Hindlimb muscle (tissue), 1 donor: Measurements from ENCODE around the gene KRT76. TPM values are rescaled to one million over a fixed set of nuclear protein-coding genes. Genes with fewer than 3 reads are reported as not detected.
"Not testable (repeated sequence)": the region's sequence is repeated elsewhere in the genome, so short reads cannot be mapped to it uniquely, and the experiment has no call there.

Experiments
- DNase-seq: peaks from one replicate; pipeline ENCODE4 v3.0.0-alpha.2; 2013
- polyA plus RNA-seq: library from polyadenylated mRNA; unstranded; fragments of 120-200 nt; gene quantifications from one replicate; pipeline ENCODE4 v1.2.1, GENCODE V29; 2013; ENCODE audit not compliant: insufficient read length

Gene KRT76
- polyA plus RNA-seq, 1 donor = not detected

DNA sequence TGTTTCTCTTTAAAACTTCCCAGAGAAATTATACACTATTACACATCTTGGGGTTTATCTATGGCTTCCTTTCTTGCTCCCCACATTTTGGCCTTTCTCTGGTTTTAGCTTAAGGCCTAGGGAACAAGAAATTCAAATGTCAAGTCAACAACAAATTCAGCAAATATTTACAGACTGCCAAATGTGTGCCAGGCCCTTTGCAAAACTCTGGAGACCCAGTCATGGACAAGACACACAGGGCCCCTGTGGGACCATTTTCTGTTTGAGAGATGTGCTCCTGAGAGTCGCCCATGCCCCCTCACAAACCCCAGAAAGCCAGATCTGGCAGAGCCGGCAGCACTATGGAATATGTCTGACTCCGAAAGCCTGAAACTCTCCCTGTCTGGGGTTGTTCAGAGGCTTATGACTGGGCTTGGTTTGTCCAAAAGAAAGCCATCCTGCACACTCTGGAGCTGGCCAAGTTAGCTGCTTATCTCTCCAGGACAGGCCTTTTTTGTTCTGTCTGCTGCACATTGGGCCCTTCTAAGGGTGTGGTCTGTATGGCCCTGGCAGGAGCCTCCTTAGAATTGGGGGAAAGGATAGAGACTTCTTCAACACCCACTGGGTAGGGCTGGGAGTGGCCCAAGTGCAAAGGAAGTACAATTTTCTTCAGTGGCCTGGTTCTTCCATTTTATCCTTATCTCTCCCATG, 19.8 kb upstream of the KRT76 start:
- no peak for DNase-seq

GRCh38 chr12:52796429-52796794, 19.3 kb upstream of the KRT76 start:
- DNase-seq = no peak

DNA sequence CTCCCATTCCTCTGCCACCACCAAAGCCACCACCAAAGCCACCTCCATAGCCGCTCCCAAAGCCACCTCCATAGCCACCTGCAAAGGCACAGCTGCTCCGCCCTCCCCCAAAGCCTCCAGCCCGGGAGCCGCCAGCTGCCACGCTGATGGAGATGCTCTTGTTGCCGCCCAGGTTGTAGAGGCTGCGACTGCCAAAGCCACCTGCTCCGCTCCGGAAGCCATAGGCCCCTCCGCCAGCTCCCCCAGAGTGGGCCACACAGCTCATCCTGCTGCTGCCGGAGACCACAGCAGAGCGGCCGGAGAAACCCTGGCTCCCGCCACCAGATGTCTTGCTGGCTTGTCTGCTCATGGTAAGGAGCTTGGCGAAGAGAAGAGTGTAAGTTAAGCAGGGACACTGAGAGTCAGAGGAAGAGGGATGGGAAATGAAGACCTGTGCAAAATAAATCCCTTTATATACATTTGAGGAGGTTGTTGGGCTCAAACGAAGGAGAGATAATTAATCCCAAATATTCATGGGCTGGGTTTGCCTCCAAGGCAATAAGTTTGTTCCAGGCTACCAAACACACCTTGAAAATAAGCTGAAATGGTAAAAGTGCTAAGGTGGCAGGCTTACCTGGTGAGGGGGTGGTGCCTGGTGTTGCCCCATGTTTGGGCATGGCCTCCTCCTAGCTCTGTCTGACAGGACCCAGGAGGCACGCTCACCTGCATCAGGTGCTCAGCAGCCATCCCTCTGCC, 18.7 kb upstream of the KRT76 start, which contains the start of gene KRT3:
TSS of gene KRT3 (minus strand) at position 424 of the 735 bp plus-strand sequence. CDS start at position 349, 75 bp downstream.
- DNase-seq = no peak

DNA sequence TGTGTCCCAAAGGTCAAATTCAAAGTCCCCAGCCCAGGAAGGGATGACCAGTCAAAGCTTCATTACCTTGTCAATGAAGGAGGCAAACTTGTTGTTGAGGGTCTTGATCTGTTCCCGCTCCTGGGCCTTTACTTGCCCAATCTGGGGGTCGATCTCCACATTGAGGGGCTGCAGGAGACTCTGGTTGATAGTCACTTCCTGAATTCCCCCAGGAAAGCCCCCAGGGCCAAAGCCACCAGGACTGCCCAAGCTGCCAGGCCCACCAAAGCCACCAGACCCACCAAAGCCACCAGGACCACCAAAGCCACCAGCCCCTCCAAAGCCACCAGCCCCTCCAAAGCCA, 18.2 kb upstream of the KRT76 start:
- not testable (repeated sequence) for DNase-seq

DNA sequence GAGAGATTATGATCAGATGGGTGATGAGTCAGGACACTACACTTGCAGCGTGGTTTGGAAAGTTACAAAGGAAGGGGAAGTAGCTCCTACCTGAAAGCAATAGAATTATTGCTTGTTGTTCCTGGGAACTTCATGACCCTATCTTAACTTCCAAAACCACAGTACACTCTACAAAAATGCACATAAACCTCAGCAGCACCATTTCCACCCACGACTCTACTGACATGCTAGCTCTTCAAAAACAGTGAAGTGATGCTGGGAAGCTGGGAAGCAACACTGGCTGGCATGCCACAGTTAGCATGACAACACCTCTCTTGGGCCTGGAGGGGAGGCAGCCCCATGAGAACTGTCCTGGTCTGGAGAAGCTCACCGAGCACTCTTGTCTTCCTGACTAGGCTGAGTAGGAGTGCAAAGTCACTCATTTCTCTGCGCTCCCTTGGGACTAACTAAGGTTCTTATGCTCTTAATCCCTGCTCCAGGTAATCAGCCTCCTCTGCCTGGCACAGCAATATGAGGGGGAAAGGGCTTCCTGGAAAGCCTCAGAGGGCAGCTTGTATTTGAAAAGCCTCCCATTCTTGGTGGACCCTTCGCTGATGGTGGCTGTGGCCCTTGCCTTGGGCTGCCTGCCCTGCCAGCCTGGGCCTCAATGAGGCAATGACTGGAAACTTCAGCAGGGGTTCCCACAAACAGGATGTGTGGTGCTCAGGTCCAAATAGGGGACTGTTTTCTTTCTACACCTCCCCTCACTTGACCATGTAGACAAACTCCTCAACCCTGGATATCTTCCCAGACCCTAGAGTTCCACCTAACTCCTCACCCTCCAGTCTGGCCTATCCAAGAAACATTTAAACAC, 17.6 kb upstream of the KRT76 start:
- no peak for DNase-seq

- no peak for DNase-seq
Measured at GRCh38 chr12:52792185-52793029, 15.3 kb upstream of the KRT76 start.

DNA sequence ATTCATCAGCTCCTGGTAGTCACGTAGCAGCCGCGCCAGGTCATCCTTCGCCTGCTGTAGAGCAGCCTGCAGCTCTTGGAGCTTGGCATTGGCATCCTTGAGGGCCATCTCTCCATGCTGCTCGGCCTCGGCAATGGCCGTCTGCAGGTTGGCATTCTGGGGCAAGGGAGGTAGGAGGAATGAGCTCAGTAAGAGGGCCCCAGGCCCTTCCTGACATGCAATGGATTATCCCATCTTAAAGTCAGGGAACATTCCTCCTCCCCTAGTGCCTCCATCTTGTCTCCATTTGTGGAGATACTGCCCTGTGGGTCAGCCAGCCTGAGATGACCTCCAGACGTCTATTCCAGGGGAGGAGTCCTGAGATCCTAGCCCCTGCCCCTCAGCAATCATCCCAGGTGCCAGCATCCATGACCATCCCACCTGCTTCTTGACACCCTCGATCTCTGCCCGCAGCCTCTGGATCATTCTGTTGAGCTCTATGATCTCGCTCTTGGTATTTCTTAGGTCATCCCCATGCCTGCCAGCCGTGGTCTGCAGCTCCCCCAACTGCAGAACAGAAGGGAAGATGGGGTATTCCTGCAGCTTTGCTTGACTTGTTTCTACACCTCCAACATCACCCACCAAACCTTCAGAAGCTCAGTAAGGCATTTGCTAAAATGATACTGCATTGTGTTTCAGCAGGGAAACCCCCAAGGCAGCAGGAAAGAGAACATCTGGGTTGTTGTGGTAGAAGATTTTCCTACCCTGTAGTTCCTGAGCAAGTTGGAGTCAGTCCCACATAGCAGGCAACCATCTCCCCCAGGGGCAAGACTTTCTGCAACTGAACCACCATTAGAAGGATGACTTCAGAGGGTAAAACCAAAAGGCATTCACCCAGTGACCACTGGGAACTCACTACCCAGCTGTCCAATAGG, 14.4 kb upstream of the KRT76 start:
- DNase-seq = no peak

DNA sequence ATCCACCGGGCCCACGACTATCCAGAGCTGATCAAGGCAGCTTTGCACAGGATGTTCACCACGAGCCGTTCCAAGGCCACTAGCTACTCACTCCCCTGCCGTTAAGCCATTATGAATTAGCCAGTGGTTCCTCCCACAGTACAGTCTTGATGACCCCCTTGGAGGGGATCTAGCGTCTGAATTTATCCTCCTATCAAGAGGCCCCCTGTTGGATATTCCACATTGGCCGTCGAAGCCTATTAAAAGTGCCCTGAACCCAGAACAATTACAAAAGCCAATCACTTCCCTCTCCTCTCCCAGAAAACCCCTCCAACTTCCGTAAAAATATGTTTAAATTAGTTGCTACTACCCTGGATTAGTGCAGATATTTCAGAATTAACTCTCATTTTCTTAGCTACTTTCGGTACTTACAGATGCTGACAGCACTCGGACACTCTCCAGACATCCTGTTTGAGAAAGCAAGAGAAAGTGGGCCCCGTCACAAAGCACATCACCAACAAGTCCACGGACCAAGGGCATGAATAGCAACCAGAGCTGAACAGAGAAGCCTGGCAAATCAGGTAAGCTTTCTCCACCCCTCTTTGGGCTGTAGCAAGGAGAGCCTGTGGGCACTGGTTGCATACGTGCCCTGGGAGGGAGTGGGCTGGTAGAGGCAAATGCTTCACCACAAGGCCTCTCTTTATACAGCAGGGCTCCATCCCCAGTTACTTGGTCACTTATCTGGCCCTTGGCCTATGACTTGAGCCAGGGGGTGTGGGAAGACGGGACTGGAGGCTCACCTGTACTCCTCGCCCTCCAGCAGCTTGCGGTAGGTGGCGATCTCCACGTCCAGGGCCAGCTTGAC, 13.5 kb upstream of the KRT76 start:
- DNase-seq = no peak

DNA sequence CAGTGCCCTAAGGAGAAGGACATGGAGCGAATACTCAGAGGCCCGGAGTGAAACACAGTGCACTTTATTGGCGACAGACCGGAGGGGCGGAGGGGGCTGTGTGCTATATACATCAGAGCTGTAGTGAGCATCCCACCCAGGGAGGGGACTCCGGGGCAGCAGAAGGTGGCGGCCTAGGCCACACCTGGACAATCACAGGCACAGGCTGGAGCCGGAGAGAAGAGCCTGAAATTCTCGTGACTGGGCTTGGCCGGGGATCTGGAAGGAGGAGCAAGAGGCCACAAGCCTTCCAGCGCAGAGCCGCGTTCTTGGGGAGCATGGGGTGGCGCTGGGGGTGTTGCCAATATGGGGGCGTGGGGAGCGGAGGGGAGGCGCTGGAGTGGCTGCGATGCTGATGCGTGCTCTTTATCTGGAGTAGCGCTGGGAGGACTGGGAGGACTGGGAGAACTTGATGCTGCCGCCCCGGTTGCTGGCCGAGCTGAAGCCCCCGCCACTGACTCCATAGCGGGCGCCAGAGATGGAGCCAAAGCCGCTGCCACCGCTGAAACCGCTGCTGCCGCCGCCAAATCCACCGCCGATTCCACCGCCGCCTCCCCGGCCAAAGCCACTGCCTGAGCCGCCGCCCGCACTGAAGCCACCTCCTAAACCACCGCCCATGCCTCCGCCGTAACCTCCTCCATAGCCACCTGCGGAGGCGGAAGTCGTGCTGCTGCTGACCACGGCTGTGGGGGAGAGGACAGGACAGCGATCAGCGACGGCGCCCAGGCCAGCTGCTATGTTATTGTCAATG, 12.7 kb upstream of the KRT76 start:
- no peak for DNase-seq

- DNase-seq = no peak
Measured at GRCh38 chr12:52788876-52789636, 11.9 kb upstream of the KRT76 start.

DNA sequence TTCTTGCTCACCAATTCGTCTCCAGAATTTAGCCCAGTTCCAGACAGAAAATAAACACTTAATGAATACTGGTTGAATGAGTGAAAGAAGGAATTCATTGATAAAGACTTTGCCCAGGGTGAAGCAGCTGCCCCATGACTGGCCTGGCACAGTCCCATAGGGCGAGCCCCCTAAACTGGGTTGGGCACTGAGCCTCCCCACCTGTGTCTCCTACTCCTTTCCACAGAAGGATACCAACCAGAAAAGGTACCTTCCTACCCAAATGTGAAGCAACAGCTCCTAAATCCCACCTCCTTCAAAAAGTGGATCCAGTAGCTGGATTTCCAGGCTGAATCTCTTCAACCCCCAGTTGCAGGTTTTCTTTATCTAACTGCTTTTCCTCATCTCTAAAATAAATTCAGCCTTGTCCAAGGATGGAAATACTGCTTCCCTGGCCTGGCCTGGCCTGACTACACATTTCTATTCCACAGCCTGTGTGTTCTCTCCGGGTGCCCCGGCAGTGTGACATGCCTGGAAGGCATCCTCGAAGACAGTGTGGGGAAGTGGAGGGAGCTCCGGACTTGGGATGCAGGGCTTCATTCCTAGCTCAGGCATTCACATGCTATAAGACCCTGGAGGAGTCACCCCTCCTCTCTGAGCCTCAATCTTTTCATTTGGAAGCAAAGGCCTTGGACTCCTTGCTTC, 11.2 kb upstream of the KRT76 start:
- DNase-seq = no peak

- DNase-seq = no peak
Measured at GRCh38 chr12:52787324-52788191, 10.4 kb upstream of the KRT76 start.

DNA sequence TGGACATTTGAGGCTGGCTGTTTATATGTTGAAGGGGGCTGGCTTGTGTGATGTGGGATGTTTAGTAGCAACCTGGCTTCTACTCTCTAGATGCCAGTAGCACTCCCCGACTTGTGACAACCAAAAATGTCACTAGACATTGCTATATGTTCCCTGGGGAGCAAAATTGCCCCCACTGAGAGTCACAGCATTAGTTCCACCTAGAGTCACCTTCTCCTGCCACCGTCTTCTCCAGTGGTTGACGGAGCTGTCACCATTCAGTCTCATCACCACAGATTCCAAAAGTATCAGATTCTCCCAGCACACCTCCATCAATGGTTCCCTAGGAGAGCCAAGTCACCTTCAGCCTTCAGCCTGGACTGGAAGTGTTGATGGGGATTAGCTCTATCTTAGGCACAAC, 7.8 kb upstream of the KRT76 start:
- no peak for DNase-seq

DNA sequence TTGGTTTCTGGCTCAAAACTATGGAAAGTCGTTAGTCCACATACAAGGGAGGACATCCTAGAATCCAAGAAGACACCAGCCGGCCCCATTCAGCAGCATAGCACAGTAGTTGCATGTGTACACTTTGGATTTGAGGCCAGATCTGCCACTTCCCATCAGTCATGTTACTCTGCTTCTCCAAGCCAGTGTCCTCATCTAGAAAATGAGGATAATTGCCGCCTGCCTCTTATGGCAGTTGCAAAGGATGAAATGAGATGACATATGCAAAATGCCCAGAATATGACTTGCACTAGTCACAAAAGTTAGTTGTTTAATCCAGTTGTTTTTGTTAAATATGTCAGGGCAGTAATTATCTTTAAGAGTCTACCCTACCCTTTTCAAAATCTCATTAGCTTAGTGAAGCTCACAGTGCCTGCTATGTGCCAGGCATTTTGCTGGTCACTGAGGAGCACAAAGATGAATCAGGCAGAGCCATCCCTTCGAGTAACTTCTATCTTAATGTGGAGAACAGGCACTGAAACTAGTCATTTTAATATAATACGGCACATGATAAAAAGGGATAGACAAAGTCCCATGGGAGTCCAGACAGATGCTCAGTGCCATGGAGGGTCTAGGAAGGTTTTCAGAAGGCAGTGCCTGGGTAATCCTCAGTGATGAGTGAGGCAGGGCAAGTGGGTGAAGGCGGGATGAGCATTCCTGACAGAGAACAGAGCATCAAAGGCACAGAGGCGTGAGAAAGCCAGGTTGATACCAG, 6.6 kb upstream of the KRT76 start:
- no peak for DNase-seq

GRCh38 chr12:52782502-52782901, 5.4 kb upstream of the KRT76 start:
- no peak for DNase-seq

DNA sequence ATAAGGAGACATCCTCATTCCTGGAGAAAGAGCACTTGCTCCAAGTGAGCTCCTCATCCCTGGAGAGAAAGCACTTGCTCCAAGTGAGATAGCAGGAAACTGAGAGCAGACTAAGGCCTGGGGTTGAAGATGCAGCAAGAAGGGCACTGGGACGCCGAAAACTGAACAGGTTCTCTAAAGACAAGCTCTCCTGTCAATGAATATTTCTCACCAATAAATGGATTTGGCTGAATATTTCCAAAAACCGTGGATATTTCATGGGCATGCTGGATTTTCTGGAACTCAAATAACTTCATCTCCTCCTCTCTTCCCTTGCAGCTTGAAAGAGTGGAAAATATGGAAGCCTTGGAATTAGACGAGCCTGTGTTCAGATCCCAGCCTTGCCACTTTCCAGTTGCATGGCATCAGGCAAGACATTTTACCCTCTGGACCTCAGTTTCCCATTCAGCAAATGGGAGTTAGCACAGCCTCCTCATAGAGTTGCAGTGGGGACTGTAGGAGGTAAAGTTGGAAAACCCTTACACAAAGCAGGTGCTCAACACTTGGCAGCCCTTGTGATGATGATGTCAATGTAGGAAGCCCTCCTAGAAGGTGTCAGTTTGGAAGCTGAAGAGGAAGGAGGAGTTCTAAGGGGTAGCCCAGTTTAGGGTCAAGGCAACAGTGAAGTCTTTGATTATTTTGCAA, 4.4 kb upstream of the KRT76 start:
- no peak for DNase-seq
